EL (cell line): ENCODE measurements around the gene UTS2R.
"Not testable (repeated sequence)": the region's sequence is repeated elsewhere in the genome, so short reads cannot be mapped to it uniquely, and the experiment has no call there.

ENCODE experiments used
- DNase-seq: peaks from one replicate; pipeline ENCODE4 v3.0.0-alpha.2; 2016

UTS2R gene

GRCh38 chr17:82355770-82356427 lies 15.7 kb upstream of the UTS2R start:
- DNase-seq, result no peak

- no peak for DNase-seq
Measured at GRCh38 chr17:82356845-82357355, 14.7 kb upstream of the UTS2R start.

- no peak for DNase-seq
Measured at GRCh38 chr17:82357394-82357793, 14.2 kb upstream of the UTS2R start.

GRCh38 chr17:82358465-82359350 lies 12.9 kb upstream of the UTS2R start, which contains the start of gene TEX19:
TEX19 (plus strand) TSS chr17:82359247; CDS start chr17:82362151, 2,904 bp downstream.
- DNase-seq, result peak; percentile 32

- not testable (repeated sequence) for DNase-seq
Measured at GRCh38 chr17:82359451-82360074, 12.0 kb upstream of the UTS2R start.

GRCh38 chr17:82361885-82362633 lies 9.5 kb upstream of the UTS2R start:
- DNase-seq, result no peak

- no peak for DNase-seq
Measured at GRCh38 chr17:82365606-82366295, 5.8 kb upstream of the UTS2R start.

GRCh38 chr17:82366749-82367148 lies 4.8 kb upstream of the UTS2R start:
- DNase-seq, result no peak

GRCh38 chr17:82367724-82368524 lies 3.6 kb upstream of the UTS2R start:
- peak; percentile 41 for DNase-seq

- no peak for DNase-seq
Measured at GRCh38 chr17:82369211-82369610, 2.4 kb upstream of the UTS2R start.

- DNase-seq, result peak; percentile 20
Measured at GRCh38 chr17:82370471-82371332, 863 bp upstream of the UTS2R start.

- no peak for DNase-seq
Measured at GRCh38 chr17:82372249-82373071, 895 bp downstream of the UTS2R start.

GRCh38 chr17:82373072-82373452 lies 1.5 kb downstream of the UTS2R start:
- DNase-seq, result not testable (repeated sequence)

GRCh38 chr17:82373731-82374625 lies 2.4 kb downstream of the UTS2R start:
- no peak for DNase-seq

- no peak for DNase-seq
Measured at GRCh38 chr17:82374626-82375331, 3.2 kb downstream of the UTS2R start.

GRCh38 chr17:82375359-82376041 lies 3.9 kb downstream of the UTS2R start:
- no peak for DNase-seq
